ENCODE data around the gene COG4. TPM values are rescaled to one million over a fixed set of nuclear protein-coding genes. Genes with fewer than 3 reads are reported as not detected.
A peak's percentile ranks its signal among the peaks of the same experiment; 100 is the strongest.

COG4 gene
- total RNA-seq, 1 experiment from 2014 or later = 45.4 TPM

GRCh38 chr16:70470927-70471341 lies 52.4 kb downstream of the COG4 start:
- Histone ChIP-seq H3K36me3 (ENCODE audit: control insufficient read depth, insufficient read depth, low read length) (no peaks in the 10 kb centered on the region), H3K9me3 (ENCODE audit: control insufficient read depth, insufficient read depth, low read depth, low read length) (no peaks in the 10 kb centered on the region), H3K4me3 (ENCODE audit: low read depth in 2 of 2, low read length in 2 of 2) (no peak overlapping the region), H3K27me3 (ENCODE audit: control insufficient read depth, insufficient read depth, low read length) (no peaks in the 10 kb centered on the region), H3K27ac (ENCODE audit: low read length) (no peak overlapping the region; the same call in 1 of the 2 replicates), H3K4me1 (ENCODE audit: control insufficient read depth, insufficient read depth, low read length) (no peaks in the 10 kb centered on the region)
- intact Hi-C loops (cut with micrococcal nuclease; ENCODE audit: unreplicated experiment) (no loop called here), in situ Hi-C loops (cut with HindIII; ENCODE audit: low pct_unique_long_range_greater_than_20kb, low sequenced_read_pairs) (no loop called here)
- DNase-seq (ENCODE audit: low read depth, low spot score) (no peak), ATAC-seq (peak; percentile 74)
- BruUV-seq (replicated peaks) = no TSS peak
- ChIA-PET CTCF (interaction anchor here (0.9 to 1.3 kb wide), 2 partner anchors 62 to 101 kb away, joined by 3 to 7 read pairs; no protein-coding TSS in a partner anchor), POLR2A (interaction anchor here (0.6 to 0.7 kb wide), 2 partner anchors 12 to 42 kb away, joined by 3 to 8 read pairs; no protein-coding TSS in a partner anchor)
- TF ChIP-seq CTCF (IDR thresholded peaks at IDR 0.05) (peak; percentile 72; the same call in 1 of the 2 replicates), POLR2AphosphoS5 (IDR thresholded peaks at IDR 0.05; ENCODE audit: low read depth, low read length) (no peak)

- intact Hi-C loops (cut with micrococcal nuclease; ENCODE audit: unreplicated experiment) = no loop called here
Measured at GRCh38 chr16:70470141-70470926, 53.0 kb downstream of the COG4 start.

More at GRCh38 chr16:70470141-70470926, 53.0 kb downstream of the COG4 start:
- ATAC-seq (peak; percentile 3; the same call in 1 of the 2 replicates), DNase-seq (ENCODE audit: low read depth, low spot score) (no peak)
- H3K36me3 ChIP-seq (ENCODE audit: control insufficient read depth, insufficient read depth, low read length) = no peaks in the 10 kb centered on the region
- POLR2A ChIA-PET = interaction anchor here (0.6 to 0.7 kb wide), 4 partner anchors 11 to 186 kb away, joined by 3 to 12 read pairs (median 7); no protein-coding TSS in a partner anchor
- no peaks in the 10 kb centered on the region for H3K4me1 ChIP-seq (ENCODE audit: control insufficient read depth, insufficient read depth, low read length)
- H3K27me3 ChIP-seq (ENCODE audit: control insufficient read depth, insufficient read depth, low read length) = no peaks in the 10 kb centered on the region
- CTCF ChIA-PET = interaction anchor here (0.6 to 1.3 kb wide), 3 partner anchors 61 to 100 kb away, joined by 3 to 7 read pairs (median 6); no protein-coding TSS in a partner anchor
- no peaks in the 10 kb centered on the region for H3K9me3 ChIP-seq (ENCODE audit: control insufficient read depth, insufficient read depth, low read depth, low read length)
- H3K4me3 ChIP-seq (ENCODE audit: low read depth in 2 of 2, low read length in 2 of 2) = no peak overlapping the region
- in situ Hi-C loops (cut with HindIII; ENCODE audit: low pct_unique_long_range_greater_than_20kb, low sequenced_read_pairs) = no loop called here
- BruUV-seq (replicated peaks) = no TSS peak
- H3K27ac ChIP-seq (ENCODE audit: low read length) = no peak overlapping the region
- TF ChIP-seq REST (IDR thresholded peaks at IDR 0.05; ENCODE audit: insufficient read depth in 1 of 2, low read depth in 2 of 2, low read length in 1 of 2) = no peak
- TF ChIP-seq TCF7L2 (IDR thresholded peaks at IDR 0.05; ENCODE audit: low read depth, low read length) = no peak
- no peak for TF ChIP-seq POLR2AphosphoS5 (IDR thresholded peaks at IDR 0.05; ENCODE audit: low read depth, low read length)
- TF ChIP-seq CTCF (IDR thresholded peaks at IDR 0.05) = no peak
- TF ChIP-seq SIN3A (IDR thresholded peaks at IDR 0.05; ENCODE audit: borderline replicate concordance, insufficient read depth, low read depth, low read length) = no peak
